Activated CD8-positive, alpha-beta memory T cell treated with anti-CD3 and anti-CD28 coated beads, Interleukin-2, amount 50 U/mL, for 24 hours (primary cell): Measurements from ENCODE around the gene CACNA1G.

Experiments
- DNase-seq: peaks from one replicate; pipeline ENCODE4 v3.0.0-alpha.2; 2020; ENCODE audit errors: extremely low read depth

The CACNA1G gene

GRCh38 chr17:50588391-50589049 is 28.0 kb downstream of the CACNA1G start:
- DNase-seq, result no peak

DNA sequence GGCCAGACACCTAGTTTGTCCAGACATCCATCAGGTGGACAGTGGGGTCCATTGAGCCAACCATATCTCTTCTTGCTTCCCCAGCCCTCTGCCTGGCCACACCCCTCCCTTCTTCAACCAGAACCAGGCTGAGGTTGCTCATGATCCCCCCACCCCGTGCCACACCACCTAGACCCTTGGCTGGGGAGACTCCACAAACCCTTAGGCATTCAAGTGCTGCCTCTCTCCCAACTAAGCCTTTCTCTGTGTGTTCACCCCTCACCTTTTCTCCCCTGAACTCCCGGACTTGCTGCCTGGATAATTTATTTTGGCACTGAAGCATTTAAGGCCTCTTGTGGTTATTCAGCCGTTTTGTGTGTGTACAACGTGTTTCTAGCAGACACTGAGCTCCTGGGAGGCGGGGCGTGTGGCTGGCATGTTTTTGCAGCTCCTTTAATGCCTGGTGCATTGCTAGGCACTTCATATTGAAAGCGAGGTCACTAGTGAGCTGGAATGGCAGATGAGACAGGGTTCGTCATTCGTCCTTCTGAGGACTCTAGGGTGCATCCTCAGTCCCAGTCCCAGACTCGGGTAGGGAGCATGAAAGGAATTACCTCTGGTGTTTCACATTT is 28.7 kb downstream of the CACNA1G start:
- no peak for DNase-seq

DNA sequence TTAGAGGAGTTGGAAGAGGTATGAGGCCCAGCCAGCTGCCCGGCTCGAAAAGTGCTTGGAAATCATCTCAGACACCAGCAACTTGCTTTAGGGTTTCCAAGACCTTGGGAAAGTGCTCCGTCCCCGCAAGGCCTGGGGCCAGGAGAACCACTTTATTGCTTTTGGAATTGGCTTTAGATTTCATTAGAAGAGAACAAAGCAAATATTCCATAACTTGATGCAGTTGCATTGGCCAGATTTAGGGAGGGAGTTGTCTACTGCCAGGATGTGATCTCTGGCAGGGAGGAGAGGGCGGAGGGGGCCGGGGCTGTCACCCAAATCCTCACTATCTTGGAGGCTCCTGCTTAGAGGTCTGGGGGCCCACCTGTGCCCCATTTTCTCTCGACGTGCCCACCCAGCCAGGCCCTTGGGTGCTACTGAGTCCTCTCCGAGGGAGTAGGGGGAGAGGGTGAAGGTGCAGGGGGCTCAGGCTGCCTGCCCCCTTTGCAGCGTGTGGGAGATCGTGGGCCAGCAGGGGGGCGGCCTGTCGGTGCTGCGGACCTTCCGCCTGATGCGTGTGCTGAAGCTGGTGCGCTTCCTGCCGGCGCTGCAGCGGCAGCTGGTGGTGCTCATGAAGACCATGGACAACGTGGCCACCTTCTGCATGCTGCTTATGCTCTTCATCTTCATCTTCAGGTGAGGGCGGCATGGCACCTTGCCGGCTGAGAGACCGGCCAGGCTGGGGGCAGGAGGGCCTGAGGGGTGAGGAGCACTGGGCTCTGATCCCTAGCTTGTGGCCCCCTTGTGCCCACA is 30.6 kb downstream of the CACNA1G start:
- no peak for DNase-seq

- DNase-seq, result no peak
Observed at GRCh38 chr17:50593321-50593720, 32.8 kb downstream of the CACNA1G start.

DNA sequence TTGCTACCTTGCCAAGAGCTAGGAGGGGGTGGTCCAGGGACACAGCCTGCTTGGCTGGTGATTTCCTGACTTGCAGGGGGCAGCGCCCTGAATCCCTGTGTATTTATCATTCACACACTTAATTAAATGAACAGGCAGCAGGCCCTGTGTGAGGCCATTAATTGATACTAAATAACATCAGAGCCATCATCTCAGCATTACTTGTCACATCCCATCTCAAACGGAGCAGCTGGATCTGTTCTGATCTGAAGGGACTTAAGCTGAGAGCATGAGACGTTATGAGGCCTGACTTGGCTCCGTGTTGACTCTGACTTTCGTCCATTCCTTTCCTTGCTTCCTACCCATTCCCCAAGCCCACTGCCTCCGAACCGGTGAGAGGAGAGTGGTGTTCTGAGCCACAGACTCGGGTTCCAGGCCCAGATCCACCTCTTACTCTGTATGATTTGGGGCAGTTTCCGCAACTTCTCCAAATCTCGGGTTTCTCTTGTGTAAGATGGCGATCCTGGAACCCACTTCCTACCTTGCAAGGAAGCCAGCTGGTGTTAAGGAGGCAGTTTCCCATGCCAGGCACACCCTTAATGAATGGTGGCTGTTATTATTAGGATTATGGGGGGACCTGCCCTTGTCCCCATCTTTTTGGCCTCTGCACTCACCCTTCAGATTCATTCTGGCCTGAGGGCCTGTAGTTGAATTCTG is 33.8 kb downstream of the CACNA1G start:
- DNase-seq, result no peak

DNA sequence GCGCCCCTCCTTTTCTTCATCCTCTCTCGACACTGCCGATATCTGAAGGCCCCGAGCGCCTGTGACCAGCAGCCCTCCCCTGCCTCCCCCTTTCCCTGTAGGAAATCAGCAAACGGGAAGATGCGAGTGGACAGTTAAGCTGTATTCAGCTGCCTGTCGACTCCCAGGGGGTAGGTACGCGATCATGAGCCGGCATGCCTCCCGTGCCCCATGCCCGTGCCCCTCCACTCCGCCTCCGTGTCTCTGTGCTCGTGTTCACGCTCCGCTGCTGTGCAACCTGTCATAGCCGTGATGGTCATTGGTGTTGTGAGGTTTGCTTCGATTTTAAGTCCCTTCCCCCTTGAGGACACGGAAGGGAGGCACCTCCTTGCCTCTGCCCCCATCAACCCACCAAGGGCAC is 34.4 kb downstream of the CACNA1G start:
- DNase-seq, result no peak

DNA sequence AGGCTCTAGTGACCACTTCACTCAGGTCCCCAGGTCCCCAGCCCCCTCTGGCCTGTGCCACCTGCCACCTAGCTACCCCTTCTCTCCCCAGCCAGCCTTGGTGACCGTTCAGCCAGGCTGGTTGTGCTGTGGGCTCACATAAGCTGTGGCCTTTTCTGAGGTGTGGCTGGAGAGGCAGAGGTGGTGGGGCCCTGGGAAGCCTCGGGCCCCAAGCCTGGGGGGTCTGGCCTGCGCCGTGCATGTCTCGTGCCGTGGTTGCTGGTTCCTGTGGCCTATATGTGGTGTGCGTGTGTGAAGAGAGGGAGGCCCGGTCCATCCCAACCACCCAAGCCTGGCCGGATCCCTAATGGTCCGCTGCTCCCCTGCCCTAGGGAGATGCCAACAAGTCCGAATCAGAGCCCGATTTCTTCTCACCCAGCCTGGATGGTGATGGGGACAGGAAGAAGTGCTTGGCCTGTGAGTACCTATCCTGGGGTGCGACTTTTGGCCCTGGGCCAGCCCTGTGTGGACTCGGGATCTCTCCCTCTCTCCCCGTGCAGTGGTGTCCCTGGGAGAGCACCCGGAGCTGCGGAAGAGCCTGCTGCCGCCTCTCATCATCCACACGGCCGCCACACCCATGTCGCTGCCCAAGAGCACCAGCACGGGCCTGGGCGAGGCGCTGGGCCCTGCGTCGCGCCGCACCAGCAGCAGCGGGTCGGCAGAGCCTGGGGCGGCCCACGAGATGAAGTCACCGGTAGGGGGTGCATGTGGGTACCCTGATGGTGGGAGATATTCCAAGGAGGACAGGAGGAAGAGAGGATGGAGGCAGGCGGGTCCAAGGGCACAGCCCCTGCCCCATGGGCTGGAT is 35.9 kb downstream of the CACNA1G start:
- DNase-seq, result no peak

DNA sequence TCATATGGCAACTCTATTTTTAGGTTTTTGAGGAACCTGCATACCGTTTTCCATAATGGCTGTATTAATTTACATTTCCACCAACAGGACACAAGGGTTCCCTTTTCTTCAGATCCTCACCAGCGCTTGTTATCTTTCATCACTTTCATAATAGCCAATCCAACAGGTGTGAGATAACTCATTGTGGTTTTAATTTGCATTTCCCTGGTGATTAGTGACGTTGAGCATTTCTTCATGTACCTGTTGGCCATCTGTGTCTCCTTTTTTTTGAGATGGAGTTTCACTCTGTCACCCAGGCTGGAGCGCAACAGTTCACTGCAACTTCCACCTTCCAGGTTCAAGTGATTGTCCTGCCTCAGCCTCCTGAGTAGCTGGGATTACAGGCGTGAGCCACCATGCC is 38.0 kb downstream of the CACNA1G start:
- no peak for DNase-seq

DNA sequence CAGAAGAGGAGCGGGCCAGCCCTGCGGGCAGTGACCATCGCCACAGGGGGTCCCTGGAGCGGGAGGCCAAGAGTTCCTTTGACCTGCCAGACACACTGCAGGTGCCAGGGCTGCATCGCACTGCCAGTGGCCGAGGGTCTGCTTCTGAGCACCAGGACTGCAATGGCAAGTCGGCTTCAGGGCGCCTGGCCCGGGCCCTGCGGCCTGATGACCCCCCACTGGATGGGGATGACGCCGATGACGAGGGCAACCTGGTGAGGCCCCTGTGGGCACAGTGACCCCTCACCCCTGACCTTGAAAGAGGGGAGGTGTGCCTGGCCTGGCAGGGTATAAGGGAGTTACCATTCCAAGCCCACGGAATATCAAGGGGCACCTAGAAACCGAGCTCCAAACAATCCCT is 39.1 kb downstream of the CACNA1G start:
- DNase-seq, result no peak

DNA sequence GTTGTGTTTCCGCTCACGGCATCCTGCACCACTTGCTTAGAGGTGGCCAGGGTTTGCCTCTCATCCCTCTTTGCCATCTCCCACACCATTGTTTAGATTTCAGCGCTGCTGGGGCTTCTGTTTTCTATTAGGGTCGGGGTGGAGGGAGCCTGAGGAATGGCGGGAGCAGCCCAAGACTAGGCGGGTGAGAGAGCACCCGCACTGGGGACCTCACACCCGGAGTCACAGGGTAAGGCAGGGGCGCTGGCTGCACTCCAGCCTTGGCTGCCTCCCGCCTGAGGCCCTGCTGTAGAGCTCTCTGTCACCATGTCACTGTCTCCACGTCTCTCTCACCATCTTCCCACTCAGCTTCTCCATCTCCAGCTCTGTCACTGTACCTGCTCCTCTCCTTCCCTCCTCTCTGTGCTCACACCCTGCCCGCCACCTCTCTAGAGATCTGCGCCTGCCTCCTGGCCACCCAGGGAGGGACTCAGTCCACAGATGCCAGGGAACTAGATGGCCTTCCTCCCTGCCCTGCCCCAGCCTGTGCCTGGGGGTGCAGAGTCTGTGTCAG is 41.4 kb downstream of the CACNA1G start:
- DNase-seq, result no peak

GRCh38 chr17:50602836-50603235 is 42.3 kb downstream of the CACNA1G start:
- no peak for DNase-seq

- DNase-seq, result no peak
Observed at GRCh38 chr17:50603340-50603739, 42.8 kb downstream of the CACNA1G start.

DNA sequence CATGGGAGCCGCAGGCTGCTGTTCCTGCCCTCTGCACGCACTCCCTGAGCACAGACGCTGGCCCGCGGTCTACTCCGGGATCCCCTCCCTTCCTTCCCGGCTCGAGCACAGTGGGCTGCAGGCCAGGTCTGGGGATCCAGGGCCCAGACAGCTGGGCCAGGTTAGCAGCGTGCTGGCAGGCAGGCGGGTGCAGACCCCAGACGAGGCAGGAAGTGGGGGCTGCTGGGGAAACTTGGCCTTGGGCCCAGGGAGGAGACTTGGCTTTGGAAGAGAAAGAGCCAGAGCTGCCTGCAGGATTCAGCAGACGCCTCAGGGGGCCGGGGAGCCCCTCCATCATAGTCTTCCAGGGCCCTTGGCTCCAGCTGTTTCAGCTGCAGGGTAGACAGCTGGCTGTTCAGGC is 44.0 kb downstream of the CACNA1G start:
- DNase-seq, result no peak

- DNase-seq, result no peak
Observed at GRCh38 chr17:50605429-50605828, 44.9 kb downstream of the CACNA1G start.

DNA sequence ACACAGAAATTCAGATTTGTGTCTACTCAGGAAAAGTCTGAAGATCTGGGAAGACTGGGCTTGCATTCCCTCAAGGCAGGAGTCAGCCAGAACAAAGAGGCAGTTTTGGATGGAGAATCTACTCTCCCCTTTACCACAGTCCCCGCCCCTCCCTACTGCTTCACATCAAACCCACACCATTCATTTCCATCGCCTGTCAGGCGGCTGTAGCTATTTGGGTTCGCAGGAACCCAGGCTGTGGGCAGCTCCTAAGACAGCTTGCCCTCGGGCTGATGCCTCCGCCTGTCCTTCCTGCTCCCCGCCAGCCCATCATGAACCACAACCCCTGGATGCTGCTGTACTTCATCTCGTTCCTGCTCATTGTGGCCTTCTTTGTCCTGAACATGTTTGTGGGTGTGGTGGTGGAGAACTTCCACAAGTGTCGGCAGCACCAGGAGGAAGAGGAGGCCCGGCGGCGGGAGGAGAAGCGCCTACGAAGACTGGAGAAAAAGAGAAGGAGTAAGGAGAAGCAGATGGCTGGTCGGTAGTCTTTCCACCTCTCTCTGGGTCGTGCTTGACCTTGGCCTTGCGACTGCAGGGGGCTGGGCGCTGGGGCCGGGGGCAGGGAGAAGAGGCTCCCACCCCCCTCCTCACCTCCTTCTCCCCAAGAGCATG is 47.1 kb downstream of the CACNA1G start:
- no peak for DNase-seq

DNA sequence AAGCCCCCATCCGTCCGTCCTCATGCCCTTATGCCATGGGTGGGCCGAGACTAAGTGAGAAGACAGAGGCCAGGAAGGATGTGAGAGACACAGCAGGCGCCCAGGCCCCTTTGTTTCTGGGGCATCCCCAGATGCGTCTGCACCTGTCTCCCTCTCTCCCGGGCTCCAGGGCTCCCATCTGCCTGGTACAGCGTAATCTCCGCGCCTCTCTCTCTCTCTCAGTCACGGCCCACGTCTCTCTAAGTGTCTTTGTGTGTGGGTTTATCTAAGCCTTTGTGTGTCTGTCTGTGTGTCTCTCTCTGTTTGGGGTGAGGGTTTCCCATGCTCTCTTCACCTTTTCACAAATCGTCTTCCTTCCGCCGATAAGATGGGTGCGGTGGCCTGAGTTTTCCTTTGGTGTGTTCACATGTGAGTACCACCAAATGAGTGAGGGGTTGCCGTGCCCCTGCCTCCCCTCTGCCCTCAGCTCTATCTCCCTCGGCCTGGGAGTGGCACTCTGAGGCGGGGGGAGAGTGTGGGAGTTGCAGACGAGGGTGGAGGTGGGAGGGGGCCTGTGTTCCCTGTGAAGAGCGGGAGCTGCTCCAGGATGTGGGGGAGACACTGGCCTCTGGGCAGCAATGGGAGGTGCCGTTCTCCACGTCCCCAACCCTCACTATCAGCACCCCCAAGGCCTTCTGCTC is 48.3 kb downstream of the CACNA1G start:
- DNase-seq, result no peak

GRCh38 chr17:50609380-50610074 is 49.0 kb downstream of the CACNA1G start:
- DNase-seq, result no peak

GRCh38 chr17:50611634-50612033 is 51.1 kb downstream of the CACNA1G start:
- DNase-seq, result no peak

- DNase-seq, result no peak
Observed at GRCh38 chr17:50612281-50612680, 51.8 kb downstream of the CACNA1G start.
